Stimulated activated CD4-positive, alpha-beta T cell treated with anti-CD3 and anti-CD28 coated beads, Interleukin-1b, Interleukin-23, amount 100 ng/mL, for 1 hour (primary cell): Measurements from ENCODE around the gene POU3F1.
"Not testable (repeated sequence)": the region's sequence is repeated elsewhere in the genome, so short reads cannot be mapped to it uniquely, and the experiment has no call there.

Source experiments
- DNase-seq, 2 donors: peaks; one replicate each; pipeline ENCODE4 v3.0.0-alpha.2; 2020; ENCODE audit warnings: low read depth in 2 of 2

Gene POU3F1

DNA sequence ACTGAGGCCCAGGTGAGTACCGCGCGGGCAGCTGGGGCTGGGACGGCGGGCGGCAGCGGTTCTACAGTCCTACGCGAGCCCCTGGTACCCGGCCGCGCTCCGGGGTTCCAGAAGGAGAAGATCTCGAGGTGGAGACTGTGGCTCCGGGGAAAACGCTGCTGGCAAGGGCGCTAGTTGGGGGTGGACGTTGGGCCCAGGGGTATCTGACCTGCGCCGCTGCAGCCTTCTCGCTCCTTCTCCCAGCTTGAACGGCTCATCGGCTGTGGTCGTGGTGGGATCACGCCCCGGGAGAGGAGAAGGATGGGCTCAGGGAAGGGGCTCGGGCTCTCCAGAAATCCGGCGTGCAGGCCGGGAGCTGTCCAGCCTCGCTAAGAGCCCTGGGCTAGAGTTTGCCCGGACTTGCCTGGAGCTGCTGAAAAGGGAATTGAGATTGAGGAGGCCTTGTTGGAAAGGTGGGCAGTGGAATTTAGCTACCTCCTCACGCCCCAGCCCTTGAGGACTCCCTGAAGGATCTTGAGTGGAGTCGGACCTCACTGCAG, 1.1 kb upstream of the POU3F1 start:
- DNase-seq = no peak

GRCh38 chr1:38046884-38047602, 450 bp upstream of the POU3F1 start:
- DNase-seq = peak; percentile 38 to 64

DNA sequence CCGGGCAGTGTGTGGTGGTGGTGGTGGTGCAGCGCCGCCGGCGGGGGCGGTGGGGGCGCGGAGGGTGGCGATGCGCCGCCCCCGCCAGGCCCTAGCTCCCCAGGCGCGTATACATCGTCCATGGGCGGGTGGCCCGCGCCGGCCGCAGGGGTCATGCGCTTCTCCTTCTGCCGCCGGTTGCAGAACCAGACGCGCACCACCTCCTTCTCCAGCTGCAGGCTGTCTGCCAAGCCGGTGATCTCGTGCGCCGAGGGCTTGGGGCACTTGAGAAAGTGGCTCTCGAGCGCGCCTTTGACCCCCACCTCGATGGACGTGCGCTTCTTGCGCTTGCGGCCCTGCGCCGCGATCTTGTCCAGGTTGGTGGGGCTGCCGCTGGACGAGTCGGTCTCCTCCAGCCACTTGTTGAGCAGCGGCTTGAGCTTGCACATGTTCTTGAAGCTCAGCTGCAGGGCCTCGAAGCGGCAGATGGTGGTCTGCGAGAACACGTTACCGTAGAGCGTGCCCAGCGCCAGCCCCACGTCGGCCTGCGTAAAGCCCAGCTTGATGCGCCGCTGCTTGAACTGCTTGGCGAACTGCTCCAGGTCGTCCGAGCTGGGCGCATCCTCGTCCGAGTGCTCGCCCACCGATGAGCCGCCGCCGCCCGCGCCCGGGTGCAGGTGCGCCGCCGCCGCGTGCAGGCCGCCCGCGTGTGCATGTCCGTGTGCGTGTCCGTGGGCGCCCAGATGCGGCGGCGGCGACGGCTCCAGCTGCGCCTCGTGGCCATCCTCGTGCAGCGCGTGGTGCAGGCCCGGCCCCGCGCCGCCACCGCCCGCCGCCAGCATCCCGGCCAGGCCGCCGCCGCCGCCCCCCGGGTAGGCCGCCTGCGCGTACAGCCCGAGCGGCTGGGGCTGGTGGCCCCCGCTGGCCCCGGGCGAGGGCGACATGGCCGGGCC, 926 bp downstream of the POU3F1 start:
- no peak for DNase-seq

GRCh38 chr1:38044221-38045215, 2.1 kb downstream of the POU3F1 start:
- no peak for DNase-seq

- DNase-seq = no peak
Observed at GRCh38 chr1:38043036-38043747, 3.4 kb downstream of the POU3F1 start.

GRCh38 chr1:38041936-38042834, 4.4 kb downstream of the POU3F1 start:
- no peak for DNase-seq

DNA sequence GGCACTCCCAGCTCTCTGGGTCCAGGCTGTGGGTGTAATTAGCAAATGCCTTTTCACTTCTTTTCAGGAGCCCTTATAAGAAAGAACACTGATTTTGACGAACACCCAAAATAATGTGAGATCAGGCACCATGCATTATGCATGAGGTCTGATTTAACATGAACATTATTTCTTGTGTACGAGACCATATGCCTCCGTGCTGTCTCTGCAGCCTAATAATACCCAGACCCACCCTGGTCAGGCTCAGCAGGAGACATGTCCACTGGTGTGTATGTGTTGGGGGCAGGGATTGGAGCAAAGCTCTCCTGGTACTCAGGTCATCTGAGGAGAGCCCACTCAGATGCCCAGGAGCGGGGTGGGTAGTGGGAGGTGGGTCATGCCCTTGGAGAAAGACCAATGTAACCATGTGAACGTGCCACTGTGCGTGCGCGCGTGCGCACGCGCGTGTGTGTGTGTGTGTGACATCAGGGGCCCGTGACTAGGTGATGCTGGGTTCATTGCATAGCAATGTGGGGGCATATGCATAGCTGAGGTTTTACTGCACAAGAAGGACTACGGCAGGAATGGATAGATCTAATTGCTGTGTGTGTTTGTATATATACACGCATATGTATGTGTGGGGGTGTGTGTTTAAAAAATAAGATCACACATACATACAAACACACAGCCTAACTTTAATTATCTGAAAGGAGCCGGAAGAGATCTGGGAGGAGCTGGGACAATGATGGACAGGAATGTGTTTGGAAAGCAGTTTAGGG, 7.1 kb downstream of the POU3F1 start:
- DNase-seq = no peak

- DNase-seq = no peak
Observed at GRCh38 chr1:38038861-38039260, 7.7 kb downstream of the POU3F1 start.

DNA sequence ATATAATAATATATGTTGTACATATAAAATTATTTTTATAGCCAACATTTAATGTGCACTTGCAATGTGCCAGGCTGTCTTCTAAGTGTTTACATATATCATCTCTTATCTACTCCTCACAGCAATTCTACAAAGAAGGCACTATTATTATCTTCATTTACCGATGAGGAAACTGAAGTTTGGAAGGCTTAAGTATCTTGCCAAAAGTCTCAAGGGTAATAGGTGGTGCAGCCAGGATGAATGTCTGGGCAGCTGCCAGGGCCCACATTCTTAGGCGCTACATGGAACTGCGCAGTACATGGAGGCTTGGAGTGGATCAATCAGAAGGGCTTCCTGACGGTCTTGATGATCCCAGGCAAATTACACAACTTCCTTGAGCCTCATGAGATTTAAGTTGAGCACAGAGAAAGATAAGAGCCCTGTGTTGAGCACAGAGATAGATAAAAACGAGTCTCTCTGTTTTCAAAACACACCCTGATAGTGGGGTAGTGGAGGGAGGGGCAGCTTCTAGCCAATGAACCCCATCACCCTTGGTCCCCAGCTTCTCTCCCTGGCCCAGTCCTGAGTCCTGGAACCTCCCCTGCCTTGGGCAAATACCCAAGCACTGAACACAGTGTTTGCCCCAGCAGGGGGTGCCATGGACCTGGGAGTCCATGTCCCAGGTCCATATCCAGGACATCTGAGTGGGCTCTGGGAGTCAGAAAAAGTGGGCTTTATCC, 9.2 kb downstream of the POU3F1 start:
- DNase-seq = no peak

DNA sequence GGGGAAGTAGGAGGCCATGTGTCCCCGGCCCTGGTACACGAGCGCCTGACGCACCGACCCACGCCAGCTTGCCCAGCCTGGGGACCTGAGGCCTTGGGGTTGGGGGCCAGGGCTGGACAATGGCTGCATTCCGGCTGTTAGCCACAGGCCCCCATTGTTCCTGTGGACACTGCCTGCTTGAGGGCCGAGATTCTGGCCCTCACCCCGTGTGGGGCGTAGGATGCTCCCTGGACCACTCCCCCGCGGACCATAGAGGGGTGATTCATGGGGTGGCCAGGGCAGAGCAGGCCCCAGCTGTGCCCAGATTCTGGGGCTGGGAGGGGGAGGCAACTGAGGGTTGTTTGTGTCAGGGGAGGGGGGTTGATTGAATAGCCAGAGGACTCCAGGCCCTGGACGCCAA, 11.7 kb downstream of the POU3F1 start:
- DNase-seq = no peak

DNA sequence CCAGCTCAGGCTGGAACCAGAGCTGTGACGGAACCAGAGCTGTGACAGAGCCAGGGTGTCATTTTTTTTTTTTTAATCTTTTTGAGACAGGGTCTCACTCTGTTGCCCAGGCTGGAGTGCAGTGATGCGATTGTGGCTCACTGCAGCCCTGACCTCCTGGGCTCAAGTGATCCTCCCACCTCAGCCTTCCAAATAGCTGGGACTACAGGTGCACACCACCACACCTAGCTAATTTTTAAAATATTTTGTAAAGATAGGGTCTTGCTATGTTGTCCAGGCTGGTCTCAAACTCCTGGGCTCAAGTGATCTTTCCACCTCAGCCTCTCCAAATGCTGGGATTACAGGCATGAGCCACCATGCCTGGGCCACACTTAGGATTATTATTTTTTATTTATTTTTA, 13.6 kb downstream of the POU3F1 start:
- not testable (repeated sequence) for DNase-seq

DNA sequence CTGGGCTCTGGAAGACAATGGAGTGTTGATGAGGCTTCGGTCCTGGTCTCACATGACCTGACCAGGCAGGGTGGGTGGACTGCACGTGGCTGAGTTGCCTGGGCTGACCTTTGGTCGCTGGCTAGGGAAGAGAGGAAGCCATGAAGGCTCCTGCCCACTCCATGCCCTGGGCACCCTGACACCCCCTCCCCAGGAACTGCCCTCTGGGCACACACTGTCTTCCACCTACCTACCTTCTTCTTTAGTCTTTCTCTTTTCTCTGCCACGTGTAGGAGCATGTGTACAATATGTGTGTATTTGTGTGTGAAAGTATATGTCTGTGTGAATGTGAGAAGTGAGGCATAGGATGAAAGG, 15.1 kb downstream of the POU3F1 start:
- no peak for DNase-seq

DNA sequence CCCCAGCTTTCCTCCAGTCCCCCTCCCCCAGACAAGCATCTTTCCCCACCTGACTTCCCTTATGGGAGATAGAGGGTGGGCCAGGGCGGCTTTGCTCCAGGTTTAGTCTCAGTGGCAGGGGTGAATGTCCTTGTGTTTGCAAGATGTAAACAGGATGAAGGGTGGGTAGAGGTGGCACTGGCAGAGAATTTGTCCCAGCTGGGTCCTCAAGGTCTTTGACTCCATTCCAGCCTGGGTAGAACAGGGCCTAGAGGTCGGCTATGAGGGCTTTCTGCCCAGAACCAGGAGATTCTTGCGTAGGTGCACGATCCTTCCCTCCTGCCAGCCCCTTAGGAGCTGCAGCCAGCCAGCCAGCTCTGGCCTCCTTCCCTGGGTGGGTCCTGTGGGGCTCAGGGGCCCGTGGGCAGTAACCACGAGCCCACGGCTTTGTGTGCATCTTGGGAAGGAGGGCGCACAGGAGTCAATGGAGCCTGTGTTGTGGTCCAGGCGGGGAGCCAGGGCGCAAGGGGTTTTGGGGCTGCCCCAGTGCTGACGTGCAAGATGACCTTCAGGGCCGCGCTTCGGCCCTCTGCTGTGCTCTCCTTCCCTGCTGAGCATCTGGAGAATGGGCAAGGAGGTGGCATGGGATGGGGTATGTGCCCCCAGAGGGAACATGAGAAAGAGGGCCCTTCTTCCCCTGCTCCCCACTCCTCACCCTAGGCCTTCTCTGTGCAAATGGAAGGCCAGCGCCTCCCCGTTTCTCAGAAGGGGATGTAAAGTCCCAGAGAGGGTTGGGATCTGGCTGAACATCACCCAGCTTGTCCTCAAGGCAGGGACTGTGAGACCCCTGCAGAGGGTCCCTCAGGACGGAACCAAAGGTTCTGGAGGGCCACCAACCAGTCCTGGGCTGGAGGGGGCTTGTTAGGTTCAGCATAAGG, 15.7 kb downstream of the POU3F1 start:
- DNase-seq = no peak

- peak in 1 of 2 donors; percentile 50 for DNase-seq
Observed at GRCh38 chr1:38029685-38030511, 16.7 kb downstream of the POU3F1 start.

GRCh38 chr1:38029081-38029681, 17.4 kb downstream of the POU3F1 start:
- DNase-seq = no peak

GRCh38 chr1:38028671-38029070, 17.9 kb downstream of the POU3F1 start:
- no peak for DNase-seq
